ENCODE results near the gene MLLT3. TPM values are rescaled to one million over a fixed set of nuclear protein-coding genes. Genes with fewer than 3 reads are reported as not detected.

The MLLT3 gene
- total RNA-seq, 3 donors from 2014 or later (not counting 1 experiment from before 2014, with no cell fraction given): 24.3 to 26.6 (median 25.2) TPM

DNA sequence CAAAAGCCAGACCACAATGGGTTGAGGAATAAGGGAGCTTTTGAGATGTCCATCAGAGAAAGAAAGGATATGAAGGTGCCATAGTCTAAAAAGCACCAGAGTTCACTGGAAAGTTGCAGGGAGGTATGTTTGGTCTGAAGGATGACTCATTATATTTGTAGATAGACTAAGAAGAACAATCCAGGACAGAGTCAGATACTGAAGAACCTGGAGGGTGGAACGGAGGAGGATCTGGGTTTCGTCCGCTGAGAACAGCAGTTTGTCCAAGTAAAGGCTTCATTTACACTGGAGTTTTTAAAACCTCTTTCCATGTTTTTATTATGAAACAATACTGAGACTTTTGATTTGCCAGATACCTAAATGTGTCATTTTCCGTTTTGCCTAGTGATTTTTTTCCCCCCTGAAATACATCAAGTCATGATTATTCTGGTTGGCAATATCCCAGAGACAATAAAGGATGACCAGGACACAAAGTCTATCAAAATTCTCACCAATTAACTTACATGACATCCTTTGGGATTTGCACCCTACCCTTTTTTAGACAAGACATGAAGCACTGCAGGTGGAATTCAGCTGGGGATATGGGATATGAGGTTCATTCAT is 219.9 kb downstream of the MLLT3 start:
- intact Hi-C loops (cut with micrococcal nuclease): no loop called here
- no peak overlapping the region for H3K4me3 ChIP-seq (ENCODE audit: low read length)
- H3K27me3 Mint-ChIP-seq (ENCODE audit: low read depth in 2 of 2): no peaks in the 10 kb centered on the region
- TF ChIP-seq, protein P1, sequence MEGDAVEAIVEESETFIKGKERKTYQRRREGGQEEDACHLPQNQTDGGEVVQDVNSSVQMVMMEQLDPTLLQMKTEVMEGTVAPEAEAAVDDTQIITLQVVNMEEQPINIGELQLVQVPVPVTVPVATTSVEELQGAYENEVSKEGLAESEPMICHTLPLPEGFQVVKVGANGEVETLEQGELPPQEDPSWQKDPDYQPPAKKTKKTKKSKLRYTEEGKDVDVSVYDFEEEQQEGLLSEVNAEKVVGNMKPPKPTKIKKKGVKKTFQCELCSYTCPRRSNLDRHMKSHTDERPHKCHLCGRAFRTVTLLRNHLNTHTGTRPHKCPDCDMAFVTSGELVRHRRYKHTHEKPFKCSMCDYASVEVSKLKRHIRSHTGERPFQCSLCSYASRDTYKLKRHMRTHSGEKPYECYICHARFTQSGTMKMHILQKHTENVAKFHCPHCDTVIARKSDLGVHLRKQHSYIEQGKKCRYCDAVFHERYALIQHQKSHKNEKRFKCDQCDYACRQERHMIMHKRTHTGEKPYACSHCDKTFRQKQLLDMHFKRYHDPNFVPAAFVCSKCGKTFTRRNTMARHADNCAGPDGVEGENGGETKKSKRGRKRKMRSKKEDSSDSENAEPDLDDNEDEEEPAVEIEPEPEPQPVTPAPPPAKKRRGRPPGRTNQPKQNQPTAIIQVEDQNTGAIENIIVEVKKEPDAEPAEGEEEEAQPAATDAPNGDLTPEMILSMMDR (IDR thresholded peaks at IDR 0.05): no peak
- H3K27ac Mint-ChIP-seq: no peak overlapping the region
- H3K9me3 Mint-ChIP-seq: no peaks in the 10 kb centered on the region
- H3K27me3 ChIP-seq (ENCODE audit: control insufficient read depth, insufficient read depth, low read length): no peaks in the 10 kb centered on the region
- no peaks in the 10 kb centered on the region for H3K9me3 ChIP-seq (ENCODE audit: control insufficient read depth, insufficient read depth, low read length)
- peaks cover 14 to 21% of the 10 kb centered on the region in 2 donors for H3K4me1 Mint-ChIP-seq
- no peak overlapping the region for H3K27ac ChIP-seq (ENCODE audit: low read length)
- no peaks in the 10 kb centered on the region for H3K36me3 ChIP-seq (ENCODE audit: control insufficient read depth, insufficient read depth, low read length)
- H3K4me1 ChIP-seq (ENCODE audit: control insufficient read depth, insufficient read depth, low read length): no peaks in the 10 kb centered on the region
- DNase-seq: no peak
- WGBS (ENCODE audit: insufficient coverage): 96% methylated on average over 4 of the region's 4 CpGs
- no peaks in the 10 kb centered on the region for H3K36me3 Mint-ChIP-seq
- no peak overlapping the region for H3K4me3 Mint-ChIP-seq
- no peak for ATAC-seq

DNA sequence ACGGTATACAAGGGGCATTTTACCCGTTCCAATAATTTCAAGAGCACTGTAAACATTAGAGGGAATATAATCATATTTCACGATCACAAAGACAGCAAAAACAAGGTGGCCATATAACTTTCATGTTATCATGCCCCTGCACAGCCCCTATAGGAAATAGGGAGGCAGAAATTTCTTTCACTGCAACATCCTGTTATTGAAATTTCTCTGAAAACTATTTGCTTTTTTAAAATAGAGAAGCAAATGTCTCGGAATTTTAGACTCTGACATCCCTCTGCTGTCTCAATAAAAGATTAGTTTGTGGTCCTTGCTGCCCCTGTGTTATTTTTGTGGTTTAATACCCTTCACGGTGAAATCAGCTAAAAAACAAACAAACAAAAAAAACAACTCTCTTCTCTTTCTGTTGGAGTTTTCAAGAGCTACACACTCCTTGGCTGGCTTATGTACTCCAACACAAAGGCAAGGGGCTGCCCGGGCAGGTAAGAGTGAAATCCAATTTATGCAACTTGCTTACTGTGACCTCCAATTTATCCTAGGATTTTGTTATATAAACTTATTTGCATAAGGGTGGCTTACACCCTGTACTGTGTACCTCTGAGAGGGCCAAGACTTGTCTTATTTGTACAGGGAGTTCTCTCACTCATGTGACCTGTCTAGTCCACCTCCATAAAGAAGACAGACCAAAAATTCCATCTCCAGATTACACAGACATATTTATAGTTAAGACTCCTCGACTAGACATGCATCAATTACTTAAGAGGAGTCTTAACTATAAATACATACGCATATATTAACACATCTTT is 223.6 kb downstream of the MLLT3 start:
- Histone ChIP-seq H3K27ac (ENCODE audit: low read length) (no peak overlapping the region), H3K36me3 (ENCODE audit: control insufficient read depth, insufficient read depth, low read length) (no peaks in the 10 kb centered on the region), H3K4me1 (ENCODE audit: control insufficient read depth, insufficient read depth, low read length) (no peaks in the 10 kb centered on the region), H3K27me3 (ENCODE audit: control insufficient read depth, insufficient read depth, low read length) (no peaks in the 10 kb centered on the region), H3K9me3 (ENCODE audit: control insufficient read depth, insufficient read depth, low read length) (no peaks in the 10 kb centered on the region), H3K4me3 (ENCODE audit: low read length) (no peak overlapping the region)
- intact Hi-C loops (cut with micrococcal nuclease): no loop called here
- H3K36me3 Mint-ChIP-seq: no peaks in the 10 kb centered on the region
- H3K4me3 Mint-ChIP-seq: no peak overlapping the region
- H3K9me3 Mint-ChIP-seq: no peaks in the 10 kb centered on the region
- WGBS (ENCODE audit: insufficient coverage): 54% methylated on average over 6 of the region's 8 CpGs
- ATAC-seq (no peak), DNase-seq (no peak)
- no peaks in the 10 kb centered on the region for H3K27me3 Mint-ChIP-seq (ENCODE audit: low read depth in 2 of 2)
- TF ChIP-seq, protein P1 (IDR thresholded peaks at IDR 0.05): no peak
- H3K4me1 Mint-ChIP-seq: peaks cover 20 to 29% of the 10 kb centered on the region in 2 donors
- no peak overlapping the region for H3K27ac Mint-ChIP-seq

DNA sequence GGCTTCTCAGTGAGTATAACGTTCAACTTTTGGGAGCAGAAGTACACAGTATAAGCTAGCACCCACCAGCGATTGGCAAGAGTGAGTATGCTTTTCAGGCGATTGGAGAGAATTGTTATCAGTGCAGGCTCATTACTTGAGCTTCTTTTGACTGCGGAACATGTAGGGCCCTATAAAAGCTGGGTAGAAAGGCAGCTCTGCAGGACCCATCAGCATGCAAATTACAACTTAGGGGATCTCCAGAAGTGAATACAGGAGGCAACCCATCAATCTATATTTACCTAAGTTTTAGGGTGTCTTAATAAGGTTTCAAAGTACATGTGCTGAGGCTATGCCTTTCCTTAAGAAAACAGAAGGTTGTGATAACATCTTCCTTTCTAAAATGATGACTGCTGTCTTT is 225.0 kb downstream of the MLLT3 start:
- no peaks in the 10 kb centered on the region for H3K4me1 ChIP-seq (ENCODE audit: control insufficient read depth, insufficient read depth, low read length)
- H3K4me3 ChIP-seq (ENCODE audit: low read length): no peak overlapping the region
- DNase-seq: no peak
- no peak for ATAC-seq
- H3K36me3 ChIP-seq (ENCODE audit: control insufficient read depth, insufficient read depth, low read length): no peaks in the 10 kb centered on the region
- no peak overlapping the region for H3K27ac ChIP-seq (ENCODE audit: low read length)
- no peaks in the 10 kb centered on the region for H3K36me3 Mint-ChIP-seq
- no peaks in the 10 kb centered on the region for H3K9me3 ChIP-seq (ENCODE audit: control insufficient read depth, insufficient read depth, low read length)
- H3K9me3 Mint-ChIP-seq: no peaks in the 10 kb centered on the region
- H3K27me3 ChIP-seq (ENCODE audit: control insufficient read depth, insufficient read depth, low read length): no peaks in the 10 kb centered on the region
- H3K27ac Mint-ChIP-seq: no peak overlapping the region
- 86% methylated on average over 4 of the region's 4 CpGs for WGBS (ENCODE audit: insufficient coverage)
- peaks cover 18 to 20% of the 10 kb centered on the region in 2 donors for H3K4me1 Mint-ChIP-seq
- no peak overlapping the region for H3K4me3 Mint-ChIP-seq
- intact Hi-C loops (cut with micrococcal nuclease): no loop called here
- TF ChIP-seq, protein P1 (IDR thresholded peaks at IDR 0.05): no peak
- H3K27me3 Mint-ChIP-seq (ENCODE audit: low read depth in 2 of 2): no peaks in the 10 kb centered on the region
